Heart right ventricle (tissue), 16 donors: ENCODE results near the gene ALG9. TPM values are rescaled to one million over a fixed set of nuclear protein-coding genes. Genes with fewer than 3 reads are reported as not detected.

Experiments used
- ATAC-seq, 8 donors: fragments of 200-7000 bp; cut with Tn5 transposase; one replicate each; pipeline ENCODE4 v1.9.1; 2020; ENCODE audit warnings: mild to moderate bottlenecking in 8 of 8, moderate library complexity in 8 of 8, moderate number of reproducible peaks in 1 of 8
- DNase-seq, 2 donors: peaks; one replicate each; pipeline ENCODE4 v3.0.0-alpha.2; 2020
- H3K27ac ChIP-seq, 10 donors: fragments of 200-600 bp; sonication (generic) in 2 of 10; one replicate each; pipeline versions ENCODE4 v1.5.0 to v1.8.0; 2020 to 2022; ENCODE audit warnings: mild to moderate bottlenecking in 3 of 10
- H3K27me3 ChIP-seq, 7 donors: fragments of 200-600 bp; one replicate each; pipeline ENCODE4 v1.8.0; 2021 to 2022; ENCODE audit warnings: mild to moderate bottlenecking in 2 of 7
- H3K36me3 ChIP-seq, 9 donors: fragments of 200-600 bp; sonication (generic) in 1 of 9; one replicate each; pipeline versions ENCODE4 v1.5.0 to v1.8.0; 2020 to 2022; ENCODE audit warnings: mild to moderate bottlenecking in 2 of 9
- H3K4me1 ChIP-seq, 9 donors: fragments of 200-600 bp; sonication (generic) in 1 of 9; one replicate each; pipeline versions ENCODE4 v1.5.0 to v1.8.0; 2020 to 2022; ENCODE audit warnings: mild to moderate bottlenecking in 4 of 9
- H3K4me3 ChIP-seq, 10 donors: fragments of 200-600 bp; sonication (generic) in 2 of 10; one replicate each; pipeline versions ENCODE4 v1.5.0 to v1.8.0; 2020 to 2022; ENCODE audit warnings: mild to moderate bottlenecking in 7 of 10, moderate library complexity in 2 of 10
- H3K9me3 ChIP-seq, 11 donors: fragments of 200-600 bp in 10 of 11; sonication (generic) in 2 of 11; one replicate each; pipeline versions ENCODE4 v1.5.0 to v1.8.0; 2013 to 2022; ENCODE audit warnings: mild to moderate bottlenecking in 2 of 11, control low read depth in 1 of 11, moderate library complexity in 1 of 11
- CTCF ChIP-seq, 9 donors: fragments of 200-600 bp; sonication (generic) in 2 of 9; IDR thresholded peaks; one replicate each; pipeline versions ENCODE4 v1.5.0 to v1.8.0; 2021 to 2022; ENCODE audit warnings: antibody characterized with exemption in 9 of 9, mild to moderate bottlenecking in 5 of 9, moderate library complexity in 1 of 9
- WGBS, 2 donors: extraction: QIAGEN DNeasy Blood & Tissue Kit; methylation state at CpG; one replicate each; pipeline ENCODE4 v1.1.7; 2013; ENCODE audit warnings: inconsistent platforms in 1 of 2; 5-methylcytosine and 5-hydroxymethylcytosine counted together
- intact Hi-C, 10 donors: fragments of 100-400 bp; cut with DNase I; formaldehyde crosslinking; loops; one replicate each; pipeline versions ENCODE4 v1.11.1 to v1.14.2; 2022
- polyA plus RNA-seq, 2 donors: library from polyadenylated mRNA; stranded (reverse); fragments of 200-250 nt; gene quantifications; one replicate each; pipeline ENCODE4 v1.2.3, GENCODE V29; 2013
- total RNA-seq, 10 donors: library from RNA; stranded (reverse); fragmentation: NEBNext Ultra II Directional in 3 of 10; extraction: Animal tissue kit (Norgen Biotek cat#: 25700) in 3 of 10; gene quantifications; one replicate each; pipeline versions ENCODE4 v1.2.1 to v1.2.4, GENCODE V29; 2021 to 2023
- donor health status: Arrhythmogenic right ventricular cardiomyopathy.
- donor health status: ischemic (EF 13 %, LVEDD 7.1; RV severe dilation, severe dysfunction).
- donor health status: healthy with polysubstance abuse.
- donor health status: DM: no; HTN: yes; CAD: no.
- donor health status: DM: no; HTN: no; CAD: no.
- donor health status: ischemic (EF 25% LVEDD 6.9; RV normal size, moderate dysfunction).
- donor health status: ischemic (EF 25% LVEDD 5.7; RV mildly dilated, moderate dysfunction).
- donor health status: healthy.
- donor health status: DM: yes; HTN: yes; CAD: no.
- donor health status: Ischemic cardiomyopathy.
- donor health status: ischemic (EF 35%, LVEDD 5.7; RV mildly dilated, moderate dysfunction).
- donor health status: nonischemic (EF 11% LVEDD 7.7; RV severe dilation, severe dysfunction).
- donor health status: DM: yes; HTN: yes; CAD: no.
- donor health status: PGD.
- donor health status: ischemic (EF 29% LVEDD 5.4; RV normal size, mild dysfunction).
- donor health status: nonischemic (EF 23%, LVEDD 6.1; RV moderate dilation, normal function).

ALG9 gene
- total and polyA plus RNA-seq, 12 donors, result 12.8 to 26.5 (median 18.5) TPM

GRCh38 chr11:111739299-111739698 lies 132.1 kb downstream of the ALG9 start:
- H3K4me3 ChIP-seq, result no peak overlapping the region
- peaks cover 34 to 44% (median 43%) of the 10 kb centered on the region in 9 donors for H3K4me1 ChIP-seq
- H3K9me3 ChIP-seq, result no peaks in the 10 kb centered on the region
- DNase-seq (no peak), ATAC-seq (no peak)
- peak overlapping the region in 2 of 10 donors; percentile 4 to 93 for H3K27ac ChIP-seq
- intact Hi-C loops, result loop anchor here in 2 of 10 donors (5.0 to 10.0 kb wide), 2 partner anchors 38 to 134 kb away; partner anchors contain the start of gene SIK2 (in 1 of the 2)
- no peak for TF ChIP-seq CTCF (IDR thresholded peaks at IDR 0.05)
- H3K27me3 ChIP-seq, result no peaks in the 10 kb centered on the region
- 96 to 98% methylated on average over 2 of the region's 2 CpGs for WGBS, 2 donors
- H3K36me3 ChIP-seq, result peaks cover 0 to 66% (median 28%) of the 10 kb centered on the region in 9 donors

GRCh38 chr11:111737444-111738210 lies 133.8 kb downstream of the ALG9 start:
- H3K4me1 ChIP-seq, result peaks cover 51 to 61% (median 60%) of the 10 kb centered on the region in 9 donors
- no peak overlapping the region for H3K4me3 ChIP-seq
- H3K27ac ChIP-seq, result peak overlapping the region; percentile 80 to 97 (median 94)
- ATAC-seq (peak in 6 of 8 donors; percentile 5 to 34 (median 18)), DNase-seq (peak; percentile 17 to 70)
- intact Hi-C loops, result loop anchor here in 2 of 10 donors (5.0 to 10.0 kb wide), 2 partner anchors 40 to 133 kb away; partner anchors contain the start of gene SIK2 (in 1 of the 2)
- TF ChIP-seq CTCF (IDR thresholded peaks at IDR 0.05), result no peak
- H3K27me3 ChIP-seq, result no peaks in the 10 kb centered on the region
- peaks cover 0 to 49% (median 19%) of the 10 kb centered on the region in 9 donors for H3K36me3 ChIP-seq
- H3K9me3 ChIP-seq, result no peaks in the 10 kb centered on the region
- WGBS, 2 donors, result 40 to 53% methylated on average over 14 of the region's 14 CpGs

- Histone ChIP-seq H3K4me1 (peaks cover 57 to 68% (median 66%) of the 10 kb centered on the region in 9 donors), H3K27me3 (no peaks in the 10 kb centered on the region), H3K27ac (peak overlapping the region; percentile 80 to 97 (median 94)), H3K36me3 (peaks cover 0 to 41% (median 12%) of the 10 kb centered on the region in 9 donors), H3K4me3 (peak overlapping the region in 1 of 10 donors; percentile 60), H3K9me3 (no peaks in the 10 kb centered on the region)
- ATAC-seq, result no peak
- 73 to 79% methylated on average over 15 of the region's 15 CpGs for WGBS, 2 donors
- intact Hi-C loops, result loop anchor here in 2 of 10 donors (5.0 to 10.0 kb wide), 2 partner anchors 40 to 132 kb away; partner anchors contain the start of gene SIK2 (in 1 of the 2)
- DNase-seq, result no peak
- no peak for TF ChIP-seq CTCF (IDR thresholded peaks at IDR 0.05)
Observed at GRCh38 chr11:111736621-111737443, 134.5 kb downstream of the ALG9 start.

Other genes with a start within 250 kb of the ALG9 start
- 10 to 100 TPM in 7 of 10 donors, 1 to 10 TPM in 3; 8.4 to 16.8 (median 11.4) TPM for gene PPP2R1B, start 105.2 kb downstream of the ALG9 start, total RNA-seq
- 1 to 10 TPM; 5.8 to 5.9 TPM for gene PPP2R1B, start 105.2 kb downstream of the ALG9 start, polyA plus RNA-seq
- gene FDXACB1, start 7.6 kb upstream of the ALG9 start, total RNA-seq, result 1 to 10 TPM; 1.1 to 2.0 (median 1.5) TPM
- gene FDXACB1, start 7.6 kb upstream of the ALG9 start, polyA plus RNA-seq, result 1 to 10 TPM in 1 of 2 donors, under 1 TPM in 1; 0.86 to 1.3 TPM
- gene CFAP68, start 8.0 kb upstream of the ALG9 start, total RNA-seq, result 10 to 100 TPM; 17.5 to 38.5 (median 31.5) TPM
- gene CFAP68, start 8.0 kb upstream of the ALG9 start, polyA plus RNA-seq, result 10 to 100 TPM; 14.7 to 24.6 TPM
- over 10,000 TPM in 2 of 10 donors, 1,000 to 10,000 TPM in 8; 7,877 to 10,608 (median 8,590) TPM for gene CRYAB, start 40.2 kb upstream of the ALG9 start, total RNA-seq
- over 10,000 TPM in 1 of 2 donors, 1,000 to 10,000 TPM in 1; 7,695 to 25,436 TPM for gene CRYAB, start 40.2 kb upstream of the ALG9 start, polyA plus RNA-seq
- 10 to 100 TPM; 18.9 to 65.4 (median 29.1) TPM for gene HSPB2, start 41.2 kb upstream of the ALG9 start, total RNA-seq
- 100 to 1,000 TPM in 1 of 2 donors, 10 to 100 TPM in 1; 37.7 to 136 TPM for gene HSPB2, start 41.2 kb upstream of the ALG9 start, polyA plus RNA-seq
- gene C11orf52, start 47.3 kb upstream of the ALG9 start, total RNA-seq, result 1 to 10 TPM in 8 of 10 donors, under 1 TPM in 2; 0.48 to 4.1 (median 1.6) TPM
- gene C11orf52, start 47.3 kb upstream of the ALG9 start, polyA plus RNA-seq, result 1 to 10 TPM; 3.0 to 3.2 TPM
- 10 to 100 TPM in 9 of 10 donors, 1 to 10 TPM in 1; 5.6 to 36.8 (median 28.6) TPM for gene DIXDC1, start 65.8 kb upstream of the ALG9 start, total RNA-seq
- 1 to 10 TPM; 4.7 to 5.6 TPM for gene DIXDC1, start 65.8 kb upstream of the ALG9 start, polyA plus RNA-seq
- gene DLAT, start 153.8 kb upstream of the ALG9 start, total RNA-seq, result 100 to 1,000 TPM; 128 to 191 (median 171) TPM
- 10 to 100 TPM; 27.4 to 46.4 TPM for gene DLAT, start 153.8 kb upstream of the ALG9 start, polyA plus RNA-seq
- 1 to 10 TPM; 1.2 to 3.5 (median 1.9) TPM for gene PIH1D2, start 202.4 kb upstream of the ALG9 start, total RNA-seq
- 1 to 10 TPM; 1.0 to 2.2 TPM for gene PIH1D2, start 202.4 kb upstream of the ALG9 start, polyA plus RNA-seq
- 10 to 100 TPM in 1 of 10 donors, 1 to 10 TPM in 9; 5.8 to 10.5 (median 8.0) TPM for gene NKAPD1, start 202.7 kb upstream of the ALG9 start, total RNA-seq
- gene NKAPD1, start 202.7 kb upstream of the ALG9 start, polyA plus RNA-seq, result 1 to 10 TPM; 5.2 to 7.3 TPM
- 100 to 1,000 TPM; 142 to 194 (median 168) TPM for gene TIMM8B, start 215.2 kb upstream of the ALG9 start, total RNA-seq
- 100 to 1,000 TPM; 147 to 193 TPM for gene TIMM8B, start 215.2 kb upstream of the ALG9 start, polyA plus RNA-seq
- gene SDHD, start 215.3 kb upstream of the ALG9 start, total RNA-seq, result 100 to 1,000 TPM; 205 to 330 (median 279) TPM
- 100 to 1,000 TPM; 121 to 187 TPM for gene SDHD, start 215.3 kb upstream of the ALG9 start, polyA plus RNA-seq